ENCODE data around the gene RPL13A. TPM values are rescaled to one million over a fixed set of nuclear protein-coding genes. Genes with fewer than 3 reads are reported as not detected.
"Not testable (repeated sequence)": the region's sequence is repeated elsewhere in the genome, so short reads cannot be mapped to it uniquely, and the experiment has no call there.

RPL13A gene
- total RNA-seq, 2 donors from 2014 or later, result 765 to 1,868 TPM

DNA sequence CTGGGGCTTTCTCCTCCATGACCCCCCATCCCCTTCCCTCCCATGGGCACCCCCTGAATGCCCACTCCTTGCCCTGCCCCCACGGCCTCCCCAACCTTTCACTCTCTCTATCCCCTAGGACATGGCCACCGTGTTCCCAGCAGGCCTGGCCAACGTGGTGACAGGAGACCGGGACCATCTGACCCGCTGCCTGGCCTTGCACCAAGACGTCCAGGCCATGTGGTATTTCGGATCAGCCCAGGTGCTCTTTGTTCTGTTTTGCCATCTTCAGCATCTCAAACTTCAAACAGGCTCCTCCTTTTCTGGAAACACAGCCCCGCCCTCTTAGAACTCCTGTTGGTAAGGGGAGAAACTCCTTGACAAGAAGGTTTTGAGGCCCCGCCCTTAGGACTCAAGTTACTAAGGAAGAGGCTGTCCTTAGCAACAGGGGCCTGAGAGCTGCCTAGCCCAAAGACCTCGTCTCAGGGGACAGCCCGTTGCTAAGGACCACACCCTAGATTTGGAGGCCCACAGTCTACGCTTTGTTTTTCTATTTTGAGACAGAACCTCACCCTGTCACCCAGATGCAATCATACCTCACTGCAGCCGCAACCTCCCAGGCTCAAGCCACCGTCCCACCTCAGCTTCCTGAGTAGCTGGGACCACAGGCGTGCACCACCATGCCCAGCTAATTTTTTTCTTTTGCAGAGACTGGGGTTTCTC is 18.5 kb upstream of the RPL13A start:
- TF ChIP-seq, protein P1, sequence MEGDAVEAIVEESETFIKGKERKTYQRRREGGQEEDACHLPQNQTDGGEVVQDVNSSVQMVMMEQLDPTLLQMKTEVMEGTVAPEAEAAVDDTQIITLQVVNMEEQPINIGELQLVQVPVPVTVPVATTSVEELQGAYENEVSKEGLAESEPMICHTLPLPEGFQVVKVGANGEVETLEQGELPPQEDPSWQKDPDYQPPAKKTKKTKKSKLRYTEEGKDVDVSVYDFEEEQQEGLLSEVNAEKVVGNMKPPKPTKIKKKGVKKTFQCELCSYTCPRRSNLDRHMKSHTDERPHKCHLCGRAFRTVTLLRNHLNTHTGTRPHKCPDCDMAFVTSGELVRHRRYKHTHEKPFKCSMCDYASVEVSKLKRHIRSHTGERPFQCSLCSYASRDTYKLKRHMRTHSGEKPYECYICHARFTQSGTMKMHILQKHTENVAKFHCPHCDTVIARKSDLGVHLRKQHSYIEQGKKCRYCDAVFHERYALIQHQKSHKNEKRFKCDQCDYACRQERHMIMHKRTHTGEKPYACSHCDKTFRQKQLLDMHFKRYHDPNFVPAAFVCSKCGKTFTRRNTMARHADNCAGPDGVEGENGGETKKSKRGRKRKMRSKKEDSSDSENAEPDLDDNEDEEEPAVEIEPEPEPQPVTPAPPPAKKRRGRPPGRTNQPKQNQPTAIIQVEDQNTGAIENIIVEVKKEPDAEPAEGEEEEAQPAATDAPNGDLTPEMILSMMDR (IDR thresholded peaks at IDR 0.05), result no peak
- H3K27me3 ChIP-seq, result no peaks in the 10 kb centered on the region
- no peak overlapping the region for H3K4me3 ChIP-seq
- H3K9me3 ChIP-seq, result no peaks in the 10 kb centered on the region
- H3K27ac ChIP-seq, result peak overlapping the region; percentile 66 to 75
- peak; percentile 97 for DNase-seq (ENCODE audit: low spot score)
- H3K36me3 ChIP-seq, result peaks cover 6% of the 10 kb centered on the region
- peaks cover 0 to 34% of the 10 kb centered on the region in 2 donors for H3K4me1 ChIP-seq

DNA sequence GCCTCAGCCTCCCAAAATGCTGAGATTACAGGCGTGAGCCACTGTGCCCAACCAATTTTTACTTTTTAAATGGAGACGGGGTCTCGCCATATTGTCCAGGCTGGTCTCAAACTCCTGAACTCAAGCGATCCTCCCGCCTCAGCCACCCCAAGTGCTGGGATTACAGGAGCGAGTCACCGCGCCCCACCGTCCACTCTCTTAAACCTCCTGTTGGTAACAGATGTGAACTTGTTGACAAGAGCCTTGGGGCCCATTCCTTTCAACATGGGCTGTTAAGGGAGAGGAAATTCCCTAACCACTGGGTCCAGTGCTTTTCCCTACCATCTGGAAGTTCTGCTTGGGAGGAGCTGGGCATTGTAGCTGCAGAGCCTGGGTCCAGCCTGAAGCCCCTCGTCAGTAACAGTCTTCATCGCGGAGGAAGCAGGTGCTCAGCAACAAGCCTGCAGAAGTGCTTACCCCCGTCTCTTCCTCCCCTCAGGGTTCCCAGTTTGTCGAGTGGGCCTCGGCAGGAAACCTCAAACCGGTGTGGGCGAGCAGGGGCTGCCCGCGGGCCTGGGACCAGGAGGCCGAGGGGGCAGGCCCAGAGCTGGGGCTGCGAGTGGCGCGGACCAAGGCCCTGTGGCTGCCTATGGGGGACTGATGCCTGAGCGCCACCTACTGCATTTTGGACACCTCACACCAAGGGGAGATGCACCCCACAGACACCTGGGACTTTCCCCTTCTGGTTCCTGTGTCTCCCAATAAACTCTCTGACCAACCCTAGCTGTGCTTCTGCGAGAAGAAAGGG is 17.4 kb upstream of the RPL13A start:
- H3K4me3 ChIP-seq, result no peak overlapping the region
- peaks cover 0 to 44% of the 10 kb centered on the region in 2 donors for H3K4me1 ChIP-seq
- H3K36me3 ChIP-seq, result no peaks in the 10 kb centered on the region
- peak overlapping the region; percentile 63 to 75 for H3K27ac ChIP-seq
- TF ChIP-seq, protein P1 (IDR thresholded peaks at IDR 0.05), result no peak
- DNase-seq (ENCODE audit: low spot score), result no peak
- no peaks in the 10 kb centered on the region for H3K9me3 ChIP-seq
- no peaks in the 10 kb centered on the region for H3K27me3 ChIP-seq

DNA sequence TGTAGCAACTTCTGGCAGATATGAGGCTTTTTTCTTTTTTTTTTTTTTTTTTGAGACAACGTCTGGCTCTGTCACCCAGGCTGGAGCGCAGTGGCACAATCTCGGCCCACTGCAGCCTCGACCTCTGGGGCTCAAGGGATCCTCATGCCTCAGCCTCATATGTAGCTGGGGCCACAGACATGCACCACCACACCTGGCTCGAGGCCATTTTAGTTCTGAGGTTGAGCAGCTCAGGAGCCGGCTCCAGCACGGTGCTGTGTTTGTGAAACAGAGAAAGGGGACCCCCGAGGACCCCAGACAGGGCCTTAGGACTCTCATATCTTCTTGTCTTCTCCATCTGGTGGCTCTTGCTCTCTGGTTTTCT is 16.8 kb upstream of the RPL13A start:
- no peaks in the 10 kb centered on the region for H3K27me3 ChIP-seq
- TF ChIP-seq, protein P1 (IDR thresholded peaks at IDR 0.05), result no peak
- peak overlapping the region in 1 of 2 donors; percentile 36 for H3K27ac ChIP-seq
- H3K4me3 ChIP-seq, result no peak overlapping the region
- H3K9me3 ChIP-seq, result no peaks in the 10 kb centered on the region
- H3K4me1 ChIP-seq, result peaks cover 0 to 44% of the 10 kb centered on the region in 2 donors
- H3K36me3 ChIP-seq, result no peaks in the 10 kb centered on the region
- DNase-seq (ENCODE audit: low spot score), result no peak

DNA sequence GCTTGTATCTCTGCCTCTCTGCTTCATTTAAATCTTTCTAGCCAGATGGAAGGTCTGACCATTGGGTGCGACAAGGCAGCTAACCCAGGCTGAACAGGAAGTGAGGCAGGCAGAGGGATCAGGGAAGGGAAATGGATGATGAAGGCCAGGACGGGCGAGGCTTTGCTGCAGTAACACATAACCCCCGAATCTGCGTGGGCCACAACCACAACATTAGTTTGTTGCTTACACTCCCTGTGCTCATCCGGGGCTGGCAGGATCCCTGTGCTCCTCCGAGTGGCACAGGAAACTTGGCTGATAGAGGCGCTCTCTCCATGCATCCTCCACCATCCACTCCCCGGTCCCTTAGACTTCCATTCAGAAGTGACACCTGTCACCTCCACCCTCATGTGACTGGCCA is 14.5 kb upstream of the RPL13A start:
- TF ChIP-seq, protein P1 (IDR thresholded peaks at IDR 0.05), result no peak
- Histone ChIP-seq H3K9me3 (no peaks in the 10 kb centered on the region), H3K27me3 (no peaks in the 10 kb centered on the region), H3K27ac (no peak overlapping the region), H3K36me3 (no peaks in the 10 kb centered on the region), H3K4me1 (peaks cover 0 to 49% of the 10 kb centered on the region in 2 donors), H3K4me3 (no peak overlapping the region)
- DNase-seq (ENCODE audit: low spot score), result no peak

- Histone ChIP-seq H3K27ac (peak overlapping the region; percentile 83 to 90), H3K4me3 (peak overlapping the region; percentile 63 to 76), H3K4me1 (peaks cover 0 to 47% of the 10 kb centered on the region in 2 donors)
- H3K36me3 ChIP-seq; H3K9me3 ChIP-seq; H3K27me3 ChIP-seq; DNase-seq (ENCODE audit: low spot score): not testable (repeated sequence)
Measured at GRCh38 chr19:49473501-49473867, 13.9 kb upstream of the RPL13A start.

- peaks cover 0 to 43% of the 10 kb centered on the region in 2 donors for H3K4me1 ChIP-seq
- peak within 1 kb of the TSS; percentile 83 to 90 for H3K27ac ChIP-seq
- peak within 1 kb of the TSS; percentile 63 to 76 for H3K4me3 ChIP-seq
Measured at GRCh38 chr19:49473868-49474541, 13.4 kb upstream of the RPL13A start, which contains the start of gene FLT3LG. Gene FLT3LG (plus strand): TSS chr19:49474215. CDS start chr19:49474640, 425 bp downstream.

More at GRCh38 chr19:49473868-49474541, 13.4 kb upstream of the RPL13A start, which contains the start of gene FLT3LG:
- peak; percentile 82 for DNase-seq (ENCODE audit: low spot score)
- no peaks in the 10 kb centered on the region for H3K9me3 ChIP-seq
- H3K36me3 ChIP-seq, result no peaks in the 10 kb centered on the region
- H3K27me3 ChIP-seq, result no peaks in the 10 kb centered on the region
- TF ChIP-seq, protein P1 (IDR thresholded peaks at IDR 0.05), result peak; percentile 98 to 100

Data from right atrium auricular region (tissue), 2 donors.